SK-N-SH treated with all-trans-retinoic acid at 6 μM for 48 hours (cell line): Measurements from ENCODE around the gene VSTM4.

Experiments
- CREB5 ChIP-seq: fragments of 250-450 bp; sonication (Bioruptor Pico); IDR thresholded peaks from 2 replicates; pipeline ENCODE4 v1.5.1; 2020; ENCODE audit warnings: low read depth, mild to moderate bottlenecking, moderate library complexity
- PATZ1 ChIP-seq: fragments of 250-450 bp; sonication (Bioruptor Pico); IDR thresholded peaks from 2 replicates; pipeline ENCODE4 v1.8.0; 2020; ENCODE audit warnings: mild to moderate bottlenecking, moderate library complexity, borderline replicate concordance
- RARB ChIP-seq: fragments of 250-450 bp; sonication (Bioruptor Pico); IDR thresholded peaks from 2 replicates; pipeline ENCODE4 v1.8.0; 2021; ENCODE audit warnings: mild to moderate bottlenecking, moderate library complexity

- no peak for TF ChIP-seq CREB5
- TF ChIP-seq RARB (CRISPR knock-in tag), result no peak
- TF ChIP-seq PATZ1, result no peak
Observed at GRCh38 chr10:49053053-49053997, 62.0 kb downstream of the VSTM4 start.
